ENCODE data around the gene ZSCAN9. TPM values are rescaled to one million over a fixed set of nuclear protein-coding genes. Genes with fewer than 3 reads are reported as not detected.
A peak's percentile ranks its signal among the peaks of the same experiment; 100 is the strongest.

The ZSCAN9 gene
- polyA plus RNA-seq, 1 donor = 42.1 TPM

GRCh38 chr6:28264834-28265401 is 39.8 kb downstream of the ZSCAN9 start:
- DNase-seq = no peak

- no peak for DNase-seq
Measured at GRCh38 chr6:28266563-28266961, 41.5 kb downstream of the ZSCAN9 start.

GRCh38 chr6:28266962-28267694 is 42.1 kb downstream of the ZSCAN9 start, which contains the start of gene ZSCAN26:
Gene ZSCAN26 (plus strand): TSS chr6:28267143. CDS start chr6:28271920, 4,777 bp downstream.
- DNase-seq = peak; percentile 93

GRCh38 chr6:28267695-28268059 is 42.6 kb downstream of the ZSCAN9 start:
- no peak for DNase-seq

GRCh38 chr6:28269492-28269891 is 44.4 kb downstream of the ZSCAN9 start:
- DNase-seq = no peak

GRCh38 chr6:28274888-28275287 is 49.8 kb downstream of the ZSCAN9 start:
- DNase-seq = no peak

GRCh38 chr6:28277746-28278145 is 52.7 kb downstream of the ZSCAN9 start:
- no peak for DNase-seq

GRCh38 chr6:28280595-28281287 is 55.7 kb downstream of the ZSCAN9 start:
- DNase-seq = no peak

GRCh38 chr6:28281288-28282064 is 56.4 kb downstream of the ZSCAN9 start, which contains the start of gene PGBD1:
Gene PGBD1 (plus strand): TSS chr6:28281572. CDS start chr6:28283814, 2,242 bp downstream.
- peak; percentile 60 for DNase-seq

- DNase-seq = no peak
Measured at GRCh38 chr6:28282926-28283325, 57.9 kb downstream of the ZSCAN9 start.

Other genes starting within 250 kb of the ZSCAN9 start
- 4.9 TPM for gene ZNF165, start 144.7 kb upstream of the ZSCAN9 start, polyA plus RNA-seq (ENCODE audit: insufficient read length)
- 13.1 TPM for gene ZSCAN16, start 100.7 kb upstream of the ZSCAN9 start, polyA plus RNA-seq (ENCODE audit: insufficient read length)
- 53.5 TPM for gene ZKSCAN8, start 83.4 kb upstream of the ZSCAN9 start, polyA plus RNA-seq (ENCODE audit: insufficient read length)
- 11.6 TPM for gene ZKSCAN4, start 27.0 kb downstream of the ZSCAN9 start, polyA plus RNA-seq (ENCODE audit: insufficient read length)
- 2.9 TPM for gene NKAPL, start 34.0 kb downstream of the ZSCAN9 start, polyA plus RNA-seq (ENCODE audit: insufficient read length)
- 47.8 TPM for gene ZSCAN26, start 41.9 kb downstream of the ZSCAN9 start, polyA plus RNA-seq (ENCODE audit: insufficient read length)
- 13.4 TPM for gene PGBD1, start 56.3 kb downstream of the ZSCAN9 start, polyA plus RNA-seq (ENCODE audit: insufficient read length)
- 12.0 TPM for gene ZSCAN31, start 110.9 kb downstream of the ZSCAN9 start, polyA plus RNA-seq (ENCODE audit: insufficient read length)
- 13.1 TPM for gene ZKSCAN3, start 124.7 kb downstream of the ZSCAN9 start, polyA plus RNA-seq (ENCODE audit: insufficient read length)
- gene ZSCAN12, start 174.5 kb downstream of the ZSCAN9 start, polyA plus RNA-seq (ENCODE audit: insufficient read length) = 17.0 TPM
- 16.5 TPM for gene ZSCAN23, start 218.2 kb downstream of the ZSCAN9 start, polyA plus RNA-seq (ENCODE audit: insufficient read length)